B cell (primary cell): Measurements from ENCODE around the gene HEPACAM. TPM values are rescaled to one million over a fixed set of nuclear protein-coding genes. Genes with fewer than 3 reads are reported as not detected.

ENCODE experiments used
- ATAC-seq: fragments of 200-7000 bp; cut with Tn5 transposase; one replicate; pipeline ENCODE4 v1.10.0; 2021; ENCODE audit warnings: low read depth, mild to moderate bottlenecking, moderate number of reproducible peaks, moderate library complexity
- CTCF ChIA-PET: fragments of 350-600 bp; sonication (Branson Sonifier 250); formaldehyde crosslinking; loops from one replicate; lab custom pipeline; 2021; ENCODE audit warnings: antibody characterized with exemption, inconsistent platforms; lab: Charles Lee
- POLR2A ChIA-PET: fragments of 350-600 bp; sonication (Branson Sonifier 250); formaldehyde crosslinking; loops from one replicate; lab custom pipeline; 2021; ENCODE audit warnings: antibody characterized with exemption; lab: Charles Lee
- DNase-seq: peaks from one replicate; pipeline ENCODE4 v3.0.0; 2013
- H2AFZ ChIP-seq: 2 replicates; pipeline ENCODE4 v1.6.1; 2012; ENCODE audit warnings: mild to moderate bottlenecking, low read depth, low read length; ENCODE audit not compliant: insufficient read depth, poor library complexity, severe bottlenecking
- H3K27ac ChIP-seq, 2 donors: 1 replicate in 1 of 2; 2 replicates in 1 of 2; pipeline ENCODE4 v1.5.1; 2012 to 2013; ENCODE audit warnings: low read length in 2 of 2, mild to moderate bottlenecking in 2 of 2, moderate library complexity in 1 of 2
- H3K27me3 ChIP-seq, 4 experiments: fragments of 200-600 bp in 1 of 4; sonication (generic) in 1 of 4; replicated peaks in 1 of 4; 1 replicate in 2 of 4; 2 replicates in 2 of 4; pipeline versions ENCODE4 v1.6.1 to v1.7.0; 2013 to 2016; ENCODE audit warnings: low read length in 3 of 4, mild to moderate bottlenecking in 2 of 4, mixed read lengths in 1 of 4, moderate library complexity in 1 of 4; ENCODE audit not compliant: insufficient read depth in 4 of 4, control insufficient read depth in 3 of 4; ENCODE audit errors: control extremely low read depth in 1 of 4
- H3K36me3 ChIP-seq, 2 experiments: replicated peaks in 1 of 2; 1 replicate in 1 of 2; 2 replicates in 1 of 2; pipeline versions ENCODE4 v1.6.1 to v1.7.1; 2013; ENCODE audit warnings: low read length in 1 of 2; ENCODE audit not compliant: insufficient read depth in 2 of 2, control insufficient read depth in 1 of 2; ENCODE audit errors: control extremely low read depth in 1 of 2, extremely low read depth in 1 of 2
- H3K4me1 ChIP-seq, 2 donors: fragments of 200-600 bp in 1 of 2; sonication (generic) in 1 of 2; 1 replicate in 1 of 2; 2 replicates in 1 of 2; pipeline versions ENCODE4 v1.5.1 to v1.6.1; 2013 to 2017; ENCODE audit warnings: low read length in 2 of 2; ENCODE audit not compliant: control insufficient read depth in 2 of 2, insufficient read depth in 2 of 2
- H3K4me2 ChIP-seq: replicated peaks from 2 replicates; pipeline ENCODE3; 2012; ENCODE audit warnings: mild to moderate bottlenecking, low read depth, low read length; ENCODE audit not compliant: poor library complexity, severe bottlenecking
- H3K4me3 ChIP-seq, 5 experiments: fragments of 200-600 bp in 1 of 5; sonication (generic) in 1 of 5; 1 replicate in 3 of 5; 2 replicates in 2 of 5; pipeline versions ENCODE4 v1.5.1 to v1.7.0; 2011 to 2016; ENCODE audit warnings: low read length in 4 of 5, mild to moderate bottlenecking in 4 of 5, low read depth in 2 of 5, control low read depth in 1 of 5, moderate library complexity in 1 of 5; ENCODE audit not compliant: insufficient read depth in 1 of 5; ENCODE audit errors: control extremely low read depth in 1 of 5, extremely low read depth in 1 of 5
- H3K79me2 ChIP-seq: fragments of 200-600 bp; sonication (generic); one replicate; pipeline ENCODE4 v1.6.0; 2016; ENCODE audit warnings: low read length; ENCODE audit not compliant: control insufficient read depth, insufficient read depth
- H3K9ac ChIP-seq: fragments of 200-600 bp; sonication (generic); 2 replicates; pipeline ENCODE4 v1.6.1; 2017; ENCODE audit warnings: mild to moderate bottlenecking, low read length, moderate library complexity
- H3K9me3 ChIP-seq, 3 donors: one replicate each; pipeline versions ENCODE4 v1.6.1 to v1.7.1; 2013; ENCODE audit warnings: low read length in 2 of 3; ENCODE audit not compliant: control insufficient read depth in 2 of 3, insufficient read depth in 1 of 3; ENCODE audit errors: control extremely low read depth in 1 of 3
- H4K20me1 ChIP-seq: 2 replicates; pipeline ENCODE4 v1.6.0; 2012; ENCODE audit warnings: mild to moderate bottlenecking, low read length; ENCODE audit not compliant: insufficient read depth, control insufficient read depth, poor library complexity, severe bottlenecking
- H3K27ac Mint-ChIP-seq: one replicate; pipeline ENCODE4 v1.8.0; 2021; ENCODE audit warnings: mixed read lengths
- H3K27me3 Mint-ChIP-seq: one replicate; pipeline ENCODE4 v1.8.0; 2021; ENCODE audit warnings: mixed read lengths
- H3K4me1 Mint-ChIP-seq: one replicate; pipeline ENCODE4 v1.8.0; 2021; ENCODE audit warnings: mixed read lengths
- H3K4me3 Mint-ChIP-seq: one replicate; pipeline ENCODE4 v1.8.0; 2021; ENCODE audit warnings: mixed read lengths
- H3K9me3 Mint-ChIP-seq: one replicate; pipeline ENCODE4 v1.8.0; 2022; ENCODE audit warnings: mixed read lengths; ENCODE audit not compliant: insufficient read depth
- EZH2 ChIP-seq: IDR thresholded peaks from 2 replicates; pipeline ENCODE4 v1.6.1; 2012; ENCODE audit warnings: borderline replicate concordance, low read depth, mild to moderate bottlenecking, moderate library complexity, low read length; ENCODE audit not compliant: insufficient read depth, poor library complexity, severe bottlenecking
- WGBS: methylation state at CpG from one replicate; pipeline ENCODE4 v1.1.5; 2013; ENCODE audit warnings: missing lambda C conversion rate; ENCODE audit not compliant: insufficient coverage; 5-methylcytosine and 5-hydroxymethylcytosine counted together
- intact Hi-C: fragments of 100-400 bp; cut with micrococcal nuclease; formaldehyde crosslinking; loops from one replicate; pipeline ENCODE4 v1.10.0; 2022
- polyA plus RNA-seq: library from polyadenylated mRNA; depleted of rRNA; stranded (reverse); fragments of >200 nt; gene quantifications from 2 replicates; pipeline ENCODE4 v1.2.3, GENCODE V29; 2012
- total RNA-seq, 2 donors: library from RNA; stranded (reverse); fragments of 120-200 nt in 1 of 2; gene quantifications; 1 replicate in 1 of 2; 2 replicates in 1 of 2; pipeline versions ENCODE4 v1.2.3 to v1.2.4, GENCODE V29; 2013 to 2022
- TF ChIP-seq, protein P1 (sequence below): fragments of 200-600 bp; IDR thresholded peaks from one replicate; pipeline ENCODE4 v1.8.0; 2022; ENCODE audit warnings: antibody characterized with exemption, mild to moderate bottlenecking

HEPACAM gene
- total and polyA plus RNA-seq, 2 donors (not counting 1 experiment from before 2014, with no cell fraction given) = not detected

DNA sequence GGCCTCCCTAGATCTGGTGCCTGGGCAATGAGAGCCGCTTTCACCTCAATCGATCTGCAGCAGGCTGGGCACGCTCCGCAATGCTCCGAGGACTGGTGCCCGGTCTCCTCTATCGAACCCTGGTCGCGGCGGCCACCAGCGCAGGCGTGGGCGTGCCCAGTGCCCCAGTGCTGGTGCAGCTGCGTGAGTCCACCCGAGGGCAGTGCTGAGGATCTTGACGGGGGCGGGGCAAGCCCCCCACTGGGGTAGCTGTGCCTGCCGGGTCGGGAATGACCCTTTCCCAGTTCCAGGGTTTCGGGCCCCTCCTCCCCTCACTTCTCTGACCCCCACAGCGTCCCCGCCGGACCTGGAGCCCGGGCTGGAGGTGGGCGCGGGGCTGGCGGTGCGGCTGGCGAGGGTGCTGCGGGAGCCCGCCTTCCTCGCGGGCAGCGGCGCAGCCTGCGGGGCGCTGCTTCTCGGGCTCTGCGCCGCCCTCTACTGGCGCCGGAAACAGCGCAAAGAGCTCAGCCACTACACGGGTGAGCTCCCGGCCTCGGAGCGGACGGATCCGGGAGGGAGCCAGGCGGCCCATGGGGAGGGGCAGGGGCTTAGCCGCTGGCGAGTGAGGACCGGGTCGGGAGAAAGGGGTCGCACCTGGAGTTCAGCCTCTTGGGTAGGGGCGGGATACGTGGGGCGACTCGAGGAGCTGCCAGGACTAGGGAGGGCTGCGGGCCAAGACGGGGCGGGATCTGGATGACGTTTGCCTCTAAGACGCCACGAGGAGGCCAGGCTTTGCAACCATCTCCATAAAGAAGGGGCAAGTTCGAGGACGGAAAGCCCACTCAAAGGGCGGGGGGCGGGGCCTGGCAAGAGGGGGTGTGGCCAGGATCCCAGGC lies 59.7 kb downstream of the HEPACAM start:
- DNase-seq = peak; percentile 86
- H3K79me2 ChIP-seq = no peaks in the 10 kb centered on the region
- TF ChIP-seq, protein P1, sequence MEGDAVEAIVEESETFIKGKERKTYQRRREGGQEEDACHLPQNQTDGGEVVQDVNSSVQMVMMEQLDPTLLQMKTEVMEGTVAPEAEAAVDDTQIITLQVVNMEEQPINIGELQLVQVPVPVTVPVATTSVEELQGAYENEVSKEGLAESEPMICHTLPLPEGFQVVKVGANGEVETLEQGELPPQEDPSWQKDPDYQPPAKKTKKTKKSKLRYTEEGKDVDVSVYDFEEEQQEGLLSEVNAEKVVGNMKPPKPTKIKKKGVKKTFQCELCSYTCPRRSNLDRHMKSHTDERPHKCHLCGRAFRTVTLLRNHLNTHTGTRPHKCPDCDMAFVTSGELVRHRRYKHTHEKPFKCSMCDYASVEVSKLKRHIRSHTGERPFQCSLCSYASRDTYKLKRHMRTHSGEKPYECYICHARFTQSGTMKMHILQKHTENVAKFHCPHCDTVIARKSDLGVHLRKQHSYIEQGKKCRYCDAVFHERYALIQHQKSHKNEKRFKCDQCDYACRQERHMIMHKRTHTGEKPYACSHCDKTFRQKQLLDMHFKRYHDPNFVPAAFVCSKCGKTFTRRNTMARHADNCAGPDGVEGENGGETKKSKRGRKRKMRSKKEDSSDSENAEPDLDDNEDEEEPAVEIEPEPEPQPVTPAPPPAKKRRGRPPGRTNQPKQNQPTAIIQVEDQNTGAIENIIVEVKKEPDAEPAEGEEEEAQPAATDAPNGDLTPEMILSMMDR = peak; percentile 81
- no peak for TF ChIP-seq EZH2
- no peaks in the 10 kb centered on the region for H3K36me3 ChIP-seq
- peaks cover 80% of the 10 kb centered on the region for H3K27me3 Mint-ChIP-seq
- H3K27ac Mint-ChIP-seq = peak overlapping the region; percentile 37
- H3K9ac ChIP-seq = peak overlapping the region; percentile 80
- H3K9me3 Mint-ChIP-seq = no peaks in the 10 kb centered on the region
- WGBS = 2% methylated on average over 69 of the region's 69 CpGs
- peak overlapping the region in 1 of 2 donors; percentile 36 for H3K27ac ChIP-seq
- CTCF ChIA-PET = interaction anchor here (0.6 to 1.3 kb wide), 19 partner anchors 9 to 266 kb away, joined by 3 to 15 read pairs (median 3); partner anchors contain the start of genes CCDC15 and ROBO3
- H4K20me1 ChIP-seq = no peaks in the 10 kb centered on the region
- peaks cover 0 to 30% (median 0%) of the 10 kb centered on the region in 3 donors for H3K9me3 ChIP-seq
- intact Hi-C loops = loop anchor here (1.0 to 5.0 kb wide), 3 partner anchors 39 to 207 kb away; partner anchors contain the start of gene CCDC15
- ATAC-seq = peak; percentile 89
- H3K4me3 Mint-ChIP-seq = peak overlapping the region; percentile 90
- H3K4me1 ChIP-seq = peaks cover 19 to 22% of the 10 kb centered on the region in 2 donors
- H2AFZ ChIP-seq = peak overlapping the region; percentile 90
- H3K4me2 ChIP-seq = peak overlapping the region; percentile 98
- peak overlapping the region in 4 of 5 experiments; percentile 50 to 77 (median 64) for H3K4me3 ChIP-seq
- H3K4me1 Mint-ChIP-seq = peaks cover 24% of the 10 kb centered on the region
- POLR2A ChIA-PET = interaction anchor here (0.6 to 1.2 kb wide), 3 partner anchors 50 to 77 kb away, joined by 3 to 8 read pairs (median 4); partner anchors contain the start of gene CCDC15
- H3K27me3 ChIP-seq = peaks cover 0 to 68% (median 20%) of the 10 kb centered on the region in 4 experiments
